Measurements from ENCODE around the gene OGDH.

Gene OGDH

DNA sequence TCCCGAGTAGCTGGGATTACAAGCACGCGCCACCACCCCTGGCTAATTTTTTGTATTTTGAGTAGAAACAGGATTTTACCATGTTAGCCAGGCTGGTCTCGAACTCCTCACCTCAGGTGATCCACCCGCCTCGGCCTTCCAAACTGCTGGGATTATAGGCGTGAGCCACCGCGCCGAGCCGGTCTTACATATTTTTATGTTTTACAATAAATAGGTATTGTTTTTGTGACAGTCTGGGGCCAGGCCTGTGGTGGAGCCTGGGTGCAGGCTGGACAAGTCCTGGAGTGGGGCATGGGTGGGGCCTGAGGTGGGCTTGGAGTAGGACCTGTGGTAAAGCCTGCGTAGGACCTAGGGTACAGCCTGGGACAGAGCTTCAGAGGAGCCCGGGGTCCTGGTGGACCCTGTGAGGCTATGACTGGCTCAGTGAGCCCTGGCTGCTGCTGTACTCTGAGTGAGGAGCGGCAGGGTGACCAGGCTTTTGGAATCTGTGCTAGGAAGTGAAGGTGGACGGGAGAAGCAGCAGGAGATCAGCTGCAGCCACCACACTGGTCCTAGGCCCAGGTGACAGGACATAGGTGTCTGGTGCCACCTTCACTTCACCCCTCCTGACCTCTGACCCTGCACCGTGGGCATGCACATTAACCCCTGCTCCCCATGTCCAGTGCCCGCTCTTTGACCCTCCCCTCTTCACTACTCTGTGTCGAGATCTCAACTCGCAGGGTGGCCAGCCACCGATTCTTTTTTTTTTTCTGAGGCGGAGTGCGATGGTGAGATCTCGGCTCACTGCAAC is 132.6 kb downstream of the OGDH start:
- no peak overlapping the region for H3K4me3 ChIP-seq (ENCODE audit: low read depth, low read length)
- TF ChIP-seq, protein P1, sequence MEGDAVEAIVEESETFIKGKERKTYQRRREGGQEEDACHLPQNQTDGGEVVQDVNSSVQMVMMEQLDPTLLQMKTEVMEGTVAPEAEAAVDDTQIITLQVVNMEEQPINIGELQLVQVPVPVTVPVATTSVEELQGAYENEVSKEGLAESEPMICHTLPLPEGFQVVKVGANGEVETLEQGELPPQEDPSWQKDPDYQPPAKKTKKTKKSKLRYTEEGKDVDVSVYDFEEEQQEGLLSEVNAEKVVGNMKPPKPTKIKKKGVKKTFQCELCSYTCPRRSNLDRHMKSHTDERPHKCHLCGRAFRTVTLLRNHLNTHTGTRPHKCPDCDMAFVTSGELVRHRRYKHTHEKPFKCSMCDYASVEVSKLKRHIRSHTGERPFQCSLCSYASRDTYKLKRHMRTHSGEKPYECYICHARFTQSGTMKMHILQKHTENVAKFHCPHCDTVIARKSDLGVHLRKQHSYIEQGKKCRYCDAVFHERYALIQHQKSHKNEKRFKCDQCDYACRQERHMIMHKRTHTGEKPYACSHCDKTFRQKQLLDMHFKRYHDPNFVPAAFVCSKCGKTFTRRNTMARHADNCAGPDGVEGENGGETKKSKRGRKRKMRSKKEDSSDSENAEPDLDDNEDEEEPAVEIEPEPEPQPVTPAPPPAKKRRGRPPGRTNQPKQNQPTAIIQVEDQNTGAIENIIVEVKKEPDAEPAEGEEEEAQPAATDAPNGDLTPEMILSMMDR (IDR thresholded peaks at IDR 0.05; ENCODE audit: borderline replicate concordance, insufficient read depth, low read depth, low read length): no peak

DNA sequence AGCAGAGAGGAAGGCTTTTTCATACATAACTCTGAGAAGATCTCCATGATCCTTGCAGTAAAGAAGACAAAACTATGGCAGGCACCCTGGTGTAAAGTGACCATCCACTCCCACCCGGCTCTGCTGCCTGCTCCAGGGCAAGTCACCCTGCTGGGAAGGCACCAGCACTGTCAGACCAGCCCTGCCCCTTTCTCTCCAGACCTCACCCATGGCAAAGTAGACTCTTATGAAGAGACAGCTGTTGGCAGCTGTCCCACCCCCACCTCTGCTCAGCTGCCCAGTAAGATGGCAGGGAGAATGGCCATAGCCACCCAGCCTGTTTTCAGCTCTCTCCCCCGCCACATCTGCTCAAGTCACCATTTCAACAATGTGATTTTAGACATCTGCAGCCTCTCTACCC is 133.6 kb downstream of the OGDH start:
- TF ChIP-seq, protein P1 (IDR thresholded peaks at IDR 0.05; ENCODE audit: borderline replicate concordance, insufficient read depth, low read depth, low read length): no peak
- H3K4me3 ChIP-seq (ENCODE audit: low read depth, low read length): no peak overlapping the region

DNA sequence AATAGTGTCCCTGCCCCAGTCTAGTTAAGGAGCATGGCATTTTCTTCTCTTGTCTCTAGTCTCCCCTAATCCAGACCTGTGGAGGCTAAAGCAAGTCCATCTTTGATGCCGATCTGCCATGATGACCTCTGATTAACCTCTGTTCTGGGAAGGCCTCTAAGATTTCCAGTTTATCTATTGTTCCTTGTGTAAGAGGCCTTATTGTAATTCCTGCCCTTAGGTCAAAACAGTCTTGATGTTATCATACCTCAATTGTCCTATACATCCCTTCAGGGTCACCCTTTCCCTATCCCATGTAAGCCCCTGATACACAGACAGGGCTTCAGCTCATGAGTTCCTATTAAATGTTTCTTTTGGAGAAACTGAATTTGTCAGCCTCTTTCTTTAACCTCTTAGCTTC is 137.3 kb downstream of the OGDH start:
- TF ChIP-seq, protein P1 (IDR thresholded peaks at IDR 0.05; ENCODE audit: borderline replicate concordance, insufficient read depth, low read depth, low read length): no peak
- no peak overlapping the region for H3K4me3 ChIP-seq (ENCODE audit: low read depth, low read length)

DNA sequence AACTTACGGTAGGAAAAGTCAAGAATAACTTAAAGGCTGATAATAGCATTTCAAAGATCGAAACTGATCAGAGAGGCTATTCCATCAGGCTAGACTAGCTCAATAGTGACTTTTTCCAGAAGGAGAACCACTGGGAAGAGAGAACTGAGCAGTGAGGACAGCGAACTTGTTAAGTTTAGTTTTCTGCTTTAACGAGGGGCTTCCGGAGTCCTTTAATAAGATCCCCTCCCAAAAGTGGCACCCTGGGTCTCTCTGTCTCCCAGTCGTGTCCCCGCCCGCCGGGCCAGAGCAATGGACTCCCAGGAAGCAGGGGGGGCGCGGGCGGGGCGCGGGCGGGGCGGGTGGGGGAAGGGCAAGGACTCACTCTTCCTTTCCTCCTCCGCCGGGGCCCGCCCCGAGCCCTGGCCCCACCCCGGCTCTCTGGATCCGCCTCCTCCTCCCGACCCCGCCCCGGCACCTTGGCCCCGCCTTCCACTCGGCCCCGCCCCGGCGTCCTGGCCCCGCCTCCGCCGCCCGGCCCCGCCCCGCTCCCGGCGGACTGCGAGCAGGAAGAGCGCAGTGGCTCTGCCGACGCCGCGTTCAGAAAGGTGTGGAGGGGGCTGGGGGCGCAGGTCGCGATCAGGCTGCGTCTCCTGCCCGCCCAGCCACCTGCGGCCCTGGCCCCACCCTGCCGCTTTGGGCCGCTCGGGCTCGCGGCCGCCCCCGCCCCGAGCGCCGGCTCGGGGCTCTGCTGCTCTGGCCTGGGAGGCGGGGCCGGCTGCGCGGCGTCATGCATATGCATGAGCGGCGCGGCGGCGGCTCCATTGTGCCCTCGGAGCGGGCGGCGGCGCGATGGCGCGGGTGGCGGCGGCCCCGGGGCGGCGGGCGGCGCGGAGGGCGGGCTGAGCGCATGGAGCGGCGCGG is 141.9 kb downstream of the OGDH start, which contains the start of gene ZMIZ2:
ZMIZ2 (plus strand) TSS at position 803 of the 903 bp plus-strand sequence. CDS start 7,403 bp downstream, outside the sequence.
- H3K4me3 ChIP-seq (ENCODE audit: low read depth, low read length): peak within 1 kb of the TSS; percentile 95
- TF ChIP-seq, protein P1 (IDR thresholded peaks at IDR 0.05; ENCODE audit: borderline replicate concordance, insufficient read depth, low read depth, low read length): no peak

DNA sequence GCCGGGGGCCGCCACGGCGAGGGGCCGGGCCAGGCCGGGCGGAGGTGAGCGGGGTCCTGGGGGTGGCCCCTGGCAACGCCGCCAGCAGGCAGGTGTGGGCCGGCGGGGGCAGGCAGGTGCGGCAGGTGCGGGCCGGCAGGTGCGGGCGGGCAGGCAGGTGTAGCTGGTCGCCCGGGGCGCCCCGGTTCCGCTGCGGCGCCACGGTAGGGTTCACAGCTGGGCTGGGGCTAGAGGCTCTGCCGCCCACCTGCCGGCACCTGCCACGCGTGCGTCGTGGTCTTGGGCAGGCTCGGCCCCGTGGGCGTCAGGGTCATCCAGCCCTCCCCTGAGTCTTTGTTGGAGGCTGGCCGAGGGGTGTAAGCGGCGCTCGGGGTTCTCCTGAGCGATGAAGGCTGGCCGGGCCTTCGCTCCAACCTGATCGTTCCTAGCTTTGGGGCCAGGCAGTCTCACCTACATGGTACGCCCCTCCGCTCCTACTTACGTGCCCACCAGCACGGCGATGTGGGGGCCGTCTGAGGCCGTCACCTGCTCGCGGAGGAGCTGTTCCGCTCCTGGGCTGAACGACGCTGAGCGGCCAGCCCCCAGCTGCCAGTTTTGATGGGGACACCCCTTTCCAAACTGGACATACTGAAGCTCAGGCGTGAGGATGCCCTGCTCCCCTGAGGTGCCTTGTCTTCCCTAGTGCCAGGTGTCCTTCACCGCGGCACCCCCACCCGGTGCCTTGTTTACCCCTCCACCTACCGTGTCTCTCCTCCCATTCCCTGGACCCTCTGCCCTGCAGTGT is 142.7 kb downstream of the OGDH start:
- peak overlapping the region; percentile 95 for H3K4me3 ChIP-seq (ENCODE audit: low read depth, low read length)
- TF ChIP-seq, protein P1 (IDR thresholded peaks at IDR 0.05; ENCODE audit: borderline replicate concordance, insufficient read depth, low read depth, low read length): no peak

DNA sequence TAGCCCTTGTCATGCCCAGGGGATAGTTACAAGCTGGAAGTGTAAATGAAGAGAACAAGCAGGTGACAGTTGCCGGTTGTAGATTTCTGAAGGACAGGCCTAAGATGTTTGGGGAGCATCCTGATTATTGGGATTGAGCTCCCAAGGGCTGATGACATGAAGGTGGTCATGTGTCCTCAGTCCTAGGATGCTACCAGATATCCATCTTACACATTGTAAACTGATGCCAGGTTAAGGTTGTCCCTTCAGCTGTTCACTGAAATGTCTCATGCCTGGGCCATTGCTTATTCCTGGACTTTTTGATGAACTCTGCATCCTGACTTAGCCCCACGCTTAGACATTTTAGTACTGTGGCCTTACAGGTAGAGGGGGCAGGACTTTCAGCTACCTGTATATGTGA is 143.6 kb downstream of the OGDH start:
- peak overlapping the region; percentile 95 for H3K4me3 ChIP-seq (ENCODE audit: low read depth, low read length)
- TF ChIP-seq, protein P1 (IDR thresholded peaks at IDR 0.05; ENCODE audit: borderline replicate concordance, insufficient read depth, low read depth, low read length): no peak
